HCT116 (cell line): ENCODE measurements around the gene VWF. TPM values are rescaled to one million over a fixed set of nuclear protein-coding genes. Genes with fewer than 3 reads are reported as not detected.

ENCODE experiments used
- ATAC-seq: fragments of 200-7000 bp; cut with Tn5 transposase; 2 replicates; pipeline ENCODE4 v1.9.1; 2020; ENCODE audit warnings: mild to moderate bottlenecking, moderate library complexity
- BruUV-seq: library from RNA; stranded (reverse); fragments of 400-500 nt; replicated peaks from 2 replicates; lab custom pipeline; 2021; lab: Mats Ljungman, UMichigan
- CTCF ChIA-PET: fragments of 300-600 bp; sonication (Branson Sonifier 250); formaldehyde crosslinking; loops from one replicate; lab custom pipeline; 2021; ENCODE audit warnings: antibody characterized with exemption; lab: Charles Lee
- POLR2A ChIA-PET: fragments of 300-600, 350-600 bp; sonication (Branson Sonifier 250); formaldehyde crosslinking; loops from one replicate; lab custom pipeline; 2021; ENCODE audit warnings: antibody characterized with exemption; lab: Charles Lee
- RAD21 ChIA-PET, 2 experiments: fragments of 300-600 bp; sonication (Branson Sonifier 250); formaldehyde crosslinking; loops; one replicate each; lab custom pipeline; 2023; ENCODE audit warnings: low total read pairs in 2 of 2; ENCODE audit not compliant: uncharacterized antibody in 2 of 2, unreplicated experiment in 2 of 2, low non-redundant PET in 1 of 2; lab: Charles Lee
- DNase-seq: peaks from one replicate; pipeline ENCODE4 v3.0.0-alpha.2; 2010; ENCODE audit warnings: low read depth, low spot score
- H2AFZ ChIP-seq: fragments of 200-600 bp; shearing (Covaris generic), sonication (generic); 2 replicates; pipeline ENCODE4 v1.6.1; 2017; ENCODE audit warnings: low read depth, mixed run types, mixed read lengths, antibody characterized with exemption, low read length; ENCODE audit not compliant: poor library complexity, severe bottlenecking
- H3K27ac ChIP-seq: 2 replicates; pipeline ENCODE4 v1.5.1; 2012; ENCODE audit warnings: low read depth, low read length
- H3K27me3 ChIP-seq: fragments of 200-600 bp; sonication (generic); 2 replicates; pipeline ENCODE4 v1.6.1; 2016; ENCODE audit warnings: mixed run types, low read length, mixed read lengths; ENCODE audit not compliant: insufficient read depth
- H3K36me3 ChIP-seq, 2 experiments: fragments of 200-500 bp in 1 of 2; fragments of 200-600 bp in 1 of 2; sonication (Bioruptor generic) in 1 of 2; sonication (generic) in 1 of 2; 2 replicates each; pipeline versions ENCODE4 v1.5.1 to v1.6.1; 2014 to 2016; ENCODE audit warnings: low read length in 2 of 2, inconsistent platforms in 1 of 2, mixed read lengths in 1 of 2, mixed run types in 1 of 2; ENCODE audit not compliant: insufficient read depth in 2 of 2, control insufficient read depth in 1 of 2
- H3K4me1 ChIP-seq, 2 experiments: fragments of 200-600 bp in 1 of 2; sonication (generic) in 1 of 2; 2 replicates each; pipeline versions ENCODE4 v1.5.1 to v1.6.1; 2012 to 2017; ENCODE audit warnings: low read length in 2 of 2, inconsistent platforms in 1 of 2, mild to moderate bottlenecking in 1 of 2, mixed read lengths in 1 of 2, mixed run types in 1 of 2, moderate library complexity in 1 of 2; ENCODE audit not compliant: insufficient read depth in 2 of 2, control insufficient read depth in 1 of 2
- H3K4me2 ChIP-seq: fragments of 200-600 bp; sonication (generic); 2 replicates; pipeline ENCODE4 v1.6.1; 2017; ENCODE audit warnings: mixed run types, low read length, mixed read lengths
- H3K4me3 ChIP-seq, 2 experiments: fragments of 200-600 bp in 1 of 2; sonication (generic) in 1 of 2; replicated peaks in 1 of 2; 2 replicates each; pipeline ENCODE4 v1.5.1; 2011 to 2016; ENCODE audit warnings: low read length in 2 of 2, control low read depth in 1 of 2, low read depth in 1 of 2, mild to moderate bottlenecking in 1 of 2, mixed read lengths in 1 of 2, mixed run types in 1 of 2
- H3K79me2 ChIP-seq: fragments of 200-600 bp; sonication (generic); 2 replicates; pipeline ENCODE4 v1.6.1; 2017; ENCODE audit warnings: mild to moderate bottlenecking, mixed run types, low read length, moderate library complexity, mixed read lengths; ENCODE audit not compliant: insufficient read depth
- H3K9ac ChIP-seq: fragments of 200-600 bp; sonication (generic); 2 replicates; pipeline ENCODE4 v1.6.1; 2016; ENCODE audit warnings: low read length, mixed read lengths
- H3K9me2 ChIP-seq: fragments of 200-600 bp; sonication (generic), shearing (Covaris generic); 2 replicates; pipeline ENCODE4 v1.6.1; 2017; ENCODE audit warnings: mixed run types, mild to moderate bottlenecking, moderate library complexity; ENCODE audit not compliant: insufficient read depth
- H3K9me3 ChIP-seq, 2 experiments: fragments of 200-500 bp in 1 of 2; fragments of 200-600 bp in 1 of 2; sonication (Bioruptor generic) in 1 of 2; sonication (generic) in 1 of 2; 2 replicates each; pipeline ENCODE4 v1.6.1; 2014 to 2017; ENCODE audit warnings: low read length in 2 of 2, mixed read lengths in 2 of 2, inconsistent platforms in 1 of 2, low read depth in 1 of 2, mild to moderate bottlenecking in 1 of 2, mixed run types in 1 of 2, moderate library complexity in 1 of 2; ENCODE audit not compliant: control insufficient read depth in 1 of 2, insufficient read depth in 1 of 2
- H4K20me1 ChIP-seq: fragments of 200-600 bp; sonication (generic), shearing (Covaris generic); 2 replicates; pipeline ENCODE4 v1.6.1; 2017; ENCODE audit warnings: mixed run types, mild to moderate bottlenecking, moderate library complexity; ENCODE audit not compliant: insufficient read depth
- CBX3 ChIP-seq: IDR thresholded peaks from 2 replicates; pipeline ENCODE4 v1.6.1; 2012; ENCODE audit warnings: low read depth
- EGR1 ChIP-seq: IDR thresholded peaks from 2 replicates; pipeline ENCODE4 v1.6.1; 2012; ENCODE audit warnings: low read depth
- EZH2phosphoT487 ChIP-seq: fragments of 200-600 bp; IDR thresholded peaks from 2 replicates; pipeline ENCODE4 v1.6.1; 2018; ENCODE audit warnings: antibody characterized with exemption, borderline replicate concordance
- JUND ChIP-seq: IDR thresholded peaks from 2 replicates; pipeline ENCODE4 v1.6.1; 2012
- POLR2A ChIP-seq: IDR thresholded peaks from 2 replicates; pipeline ENCODE4 v1.7.0; 2011; ENCODE audit warnings: borderline replicate concordance; ENCODE audit not compliant: insufficient read depth, insufficient read length; ENCODE audit errors: extremely low read depth
- SIN3A ChIP-seq: IDR thresholded peaks from 2 replicates; pipeline ENCODE4 v1.6.1; 2012; ENCODE audit warnings: low read depth
- SP1 ChIP-seq: IDR thresholded peaks from 2 replicates; pipeline ENCODE4 v1.6.1; 2012; ENCODE audit warnings: low read depth
- SRF ChIP-seq: IDR thresholded peaks from 2 replicates; pipeline ENCODE4 v1.6.1; 2012; ENCODE audit warnings: low read depth
- YY1 ChIP-seq: IDR thresholded peaks from 2 replicates; pipeline ENCODE4 v1.6.1; 2011; ENCODE audit warnings: low read length, low read depth, moderate library complexity, mild to moderate bottlenecking; ENCODE audit not compliant: insufficient replicate concordance; ENCODE audit errors: extremely low read depth
- ZFX ChIP-seq: fragments of 450-650 bp; IDR thresholded peaks from 2 replicates; pipeline ENCODE4 v1.6.1; 2017
- ZNF274 ChIP-seq: fragments of 200-500 bp; sonication (Bioruptor generic); IDR thresholded peaks from 2 replicates; pipeline ENCODE4 v1.6.1; 2014; ENCODE audit warnings: mild to moderate bottlenecking, low read depth, low read length, inconsistent platforms
- intact Hi-C: fragments of 100-400 bp; cut with micrococcal nuclease; formaldehyde crosslinking; loops from 2 replicates; pipeline ENCODE4 v1.10.0; 2022
- total RNA-seq: library from RNA; stranded (reverse); gene quantifications from one replicate; pipeline ENCODE4 v1.2.1, GENCODE V29; 2021; ENCODE audit not compliant: unreplicated experiment
- TF ChIP-seq, protein P1 (sequence below): IDR thresholded peaks from 2 replicates; pipeline ENCODE4 v1.6.1; 2012
- TF ChIP-seq, protein P2 (sequence below), 3 experiments: fragments of 200-600 bp in 1 of 3; sonication (generic) in 1 of 3; IDR thresholded peaks in 2 of 3; conservative IDR thresholded peaks in 1 of 3; 2 replicates each; pipeline ENCODE4 v1.5.1; 2012 to 2017; ENCODE audit warnings: low read depth in 2 of 3, low read length in 2 of 3, antibody characterized with exemption in 1 of 3, borderline replicate concordance in 1 of 3, control low read depth in 1 of 3, mild to moderate bottlenecking in 1 of 3, mixed read lengths in 1 of 3, mixed run types in 1 of 3, moderate library complexity in 1 of 3; ENCODE audit not compliant: insufficient read depth in 1 of 3
- TF ChIP-seq, protein P3 (sequence below): IDR thresholded peaks from 2 replicates; pipeline ENCODE4 v1.6.1; 2011; ENCODE audit warnings: mild to moderate bottlenecking, low read length, moderate library complexity; ENCODE audit not compliant: insufficient replicate concordance; ENCODE audit errors: extremely low read depth

The VWF gene
- total RNA-seq, 1 experiment from 2014 or later = 0.57 TPM

DNA sequence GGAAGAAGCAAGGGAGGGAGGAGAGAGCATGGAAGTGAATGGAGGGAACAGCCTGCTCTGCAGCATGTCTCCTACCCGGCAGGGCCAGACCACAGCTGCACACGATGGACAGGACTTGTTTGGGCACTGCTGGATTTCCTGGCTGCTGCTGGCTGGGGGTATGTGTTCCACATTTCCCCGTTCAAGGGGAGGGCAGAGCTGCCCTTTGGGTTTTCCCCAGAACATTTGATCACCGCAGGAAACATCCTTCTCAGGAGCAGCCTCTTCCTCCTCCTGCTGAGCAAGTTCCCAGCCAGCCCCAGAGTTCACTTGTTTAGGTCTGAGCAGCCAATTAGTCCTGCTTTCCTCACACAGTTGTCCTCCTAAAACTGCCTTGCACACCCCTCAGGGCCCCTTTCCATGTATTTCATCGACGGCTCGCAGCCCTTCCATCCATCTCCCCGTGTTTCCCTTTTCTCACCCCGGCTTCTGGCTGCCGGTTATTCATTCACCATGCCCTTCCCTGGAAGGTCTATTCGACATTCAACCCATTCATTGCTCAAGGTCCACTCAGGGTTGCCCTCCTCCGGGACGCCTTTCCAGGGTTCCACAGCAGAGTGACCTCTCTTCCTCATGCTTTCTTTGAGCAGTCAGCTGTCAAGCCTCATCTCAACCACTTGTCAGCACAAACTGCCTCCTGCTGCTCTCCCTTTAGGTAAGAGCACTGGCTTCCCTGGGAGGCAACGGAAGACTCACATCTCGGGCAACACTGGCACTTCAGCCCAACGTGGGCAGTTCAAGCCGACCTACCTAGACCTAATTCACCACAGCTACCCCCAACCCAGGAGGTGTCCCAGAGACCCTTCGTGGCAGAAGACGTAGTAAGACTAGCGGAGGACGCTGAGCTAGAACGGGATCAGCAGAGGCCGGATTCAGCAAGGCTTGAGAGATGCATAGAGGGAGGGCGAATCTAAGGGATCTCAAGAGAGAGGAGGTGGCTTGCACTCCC lies 159.3 kb downstream of the VWF start:
- peak; percentile 37 for ATAC-seq
- CTCF ChIA-PET = interaction anchor here (0.7 to 2.0 kb wide), 5 partner anchors 9 to 73 kb away, joined by 3 to 7 read pairs (median 3); no protein-coding TSS in a partner anchor

More for the DNA sequence above, 159.3 kb downstream of the VWF start:
- no peaks in the 10 kb centered on the region for H3K36me3 ChIP-seq
- BruUV-seq = no TSS peak
- no peaks in the 10 kb centered on the region for H3K27me3 ChIP-seq
- no peaks in the 10 kb centered on the region; a peak in 1 of 4 replicates for H3K4me1 ChIP-seq
- no peak overlapping the region for H3K27ac ChIP-seq
- intact Hi-C loops = no loop called here
- no peaks in the 10 kb centered on the region for H3K9me2 ChIP-seq
- H3K4me2 ChIP-seq = no peak overlapping the region
- RAD21 ChIA-PET = no interaction called here
- H3K9ac ChIP-seq = no peak overlapping the region
- H3K79me2 ChIP-seq = no peaks in the 10 kb centered on the region
- no peak overlapping the region for H3K4me3 ChIP-seq
- no peaks in the 10 kb centered on the region for H3K9me3 ChIP-seq
- no peak for TF ChIP-seq CBX3
- no peak for TF ChIP-seq ZFX
- TF ChIP-seq EZH2phosphoT487 = no peak
- TF ChIP-seq, protein P1, sequence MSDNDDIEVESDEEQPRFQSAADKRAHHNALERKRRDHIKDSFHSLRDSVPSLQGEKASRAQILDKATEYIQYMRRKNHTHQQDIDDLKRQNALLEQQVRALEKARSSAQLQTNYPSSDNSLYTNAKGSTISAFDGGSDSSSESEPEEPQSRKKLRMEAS = no peak
- no peak for TF ChIP-seq EGR1
- no peak for TF ChIP-seq SRF
- TF ChIP-seq YY1 = no peak
- TF ChIP-seq SIN3A = no peak
- TF ChIP-seq, protein P2, sequence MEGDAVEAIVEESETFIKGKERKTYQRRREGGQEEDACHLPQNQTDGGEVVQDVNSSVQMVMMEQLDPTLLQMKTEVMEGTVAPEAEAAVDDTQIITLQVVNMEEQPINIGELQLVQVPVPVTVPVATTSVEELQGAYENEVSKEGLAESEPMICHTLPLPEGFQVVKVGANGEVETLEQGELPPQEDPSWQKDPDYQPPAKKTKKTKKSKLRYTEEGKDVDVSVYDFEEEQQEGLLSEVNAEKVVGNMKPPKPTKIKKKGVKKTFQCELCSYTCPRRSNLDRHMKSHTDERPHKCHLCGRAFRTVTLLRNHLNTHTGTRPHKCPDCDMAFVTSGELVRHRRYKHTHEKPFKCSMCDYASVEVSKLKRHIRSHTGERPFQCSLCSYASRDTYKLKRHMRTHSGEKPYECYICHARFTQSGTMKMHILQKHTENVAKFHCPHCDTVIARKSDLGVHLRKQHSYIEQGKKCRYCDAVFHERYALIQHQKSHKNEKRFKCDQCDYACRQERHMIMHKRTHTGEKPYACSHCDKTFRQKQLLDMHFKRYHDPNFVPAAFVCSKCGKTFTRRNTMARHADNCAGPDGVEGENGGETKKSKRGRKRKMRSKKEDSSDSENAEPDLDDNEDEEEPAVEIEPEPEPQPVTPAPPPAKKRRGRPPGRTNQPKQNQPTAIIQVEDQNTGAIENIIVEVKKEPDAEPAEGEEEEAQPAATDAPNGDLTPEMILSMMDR (IDR thresholded peaks at IDR 0.05 in 2 of 3, conservative IDR thresholded peaks at IDR 0.05 in 1 of 3; ENCODE audit: borderline replicate concordance in 1 of 3, insufficient read depth in 1 of 3, low read depth in 2 of 3, low read length in 2 of 3) = no peak
- TF ChIP-seq, protein P3, sequence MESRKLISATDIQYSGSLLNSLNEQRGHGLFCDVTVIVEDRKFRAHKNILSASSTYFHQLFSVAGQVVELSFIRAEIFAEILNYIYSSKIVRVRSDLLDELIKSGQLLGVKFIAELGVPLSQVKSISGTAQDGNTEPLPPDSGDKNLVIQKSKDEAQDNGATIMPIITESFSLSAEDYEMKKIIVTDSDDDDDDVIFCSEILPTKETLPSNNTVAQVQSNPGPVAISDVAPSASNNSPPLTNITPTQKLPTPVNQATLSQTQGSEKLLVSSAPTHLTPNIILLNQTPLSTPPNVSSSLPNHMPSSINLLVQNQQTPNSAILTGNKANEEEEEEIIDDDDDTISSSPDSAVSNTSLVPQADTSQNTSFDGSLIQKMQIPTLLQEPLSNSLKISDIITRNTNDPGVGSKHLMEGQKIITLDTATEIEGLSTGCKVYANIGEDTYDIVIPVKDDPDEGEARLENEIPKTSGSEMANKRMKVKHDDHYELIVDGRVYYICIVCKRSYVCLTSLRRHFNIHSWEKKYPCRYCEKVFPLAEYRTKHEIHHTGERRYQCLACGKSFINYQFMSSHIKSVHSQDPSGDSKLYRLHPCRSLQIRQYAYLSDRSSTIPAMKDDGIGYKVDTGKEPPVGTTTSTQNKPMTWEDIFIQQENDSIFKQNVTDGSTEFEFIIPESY = no peak
- no peak for TF ChIP-seq POLR2A
- no peak for TF ChIP-seq ZNF274
- TF ChIP-seq SP1 = no peak
- TF ChIP-seq JUND = no peak
- H2AFZ ChIP-seq = no peak overlapping the region
- POLR2A ChIA-PET = no interaction called here
- no peak for DNase-seq
- no peaks in the 10 kb centered on the region for H4K20me1 ChIP-seq
